22Rv1 (cell line): ENCODE data around the gene SIN3B.

Experiments
- ZFX ChIP-seq: fragments of 450-650 bp; IDR thresholded peaks from 2 replicates; pipeline ENCODE4 v1.6.1; 2017; ENCODE audit warnings: antibody characterized with exemption, borderline replicate concordance
- TF ChIP-seq, protein P1 (sequence below): fragments of 450-650 bp; IDR thresholded peaks from 2 replicates; pipeline ENCODE4 v1.5.1; 2017; ENCODE audit warnings: mild to moderate bottlenecking

DNA sequence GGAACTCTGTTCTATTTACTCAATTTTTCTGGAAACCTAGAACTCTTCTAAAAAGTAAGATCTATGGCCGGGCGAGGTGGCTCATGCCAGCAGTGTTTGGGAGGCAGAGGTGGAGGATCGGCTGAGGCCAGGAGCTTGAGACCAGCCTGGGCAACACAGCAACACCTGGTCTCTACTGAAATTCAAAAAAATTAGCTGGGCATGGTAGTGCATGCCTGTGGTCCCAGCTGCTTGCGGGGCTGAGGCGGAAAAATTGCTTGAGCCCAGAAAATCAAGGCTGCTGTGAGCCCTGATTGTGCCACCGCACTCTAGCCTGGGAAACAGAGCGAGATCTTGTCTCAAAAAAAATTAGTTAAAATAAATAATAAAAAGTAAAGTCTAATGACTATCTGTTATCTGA lies 88.2 kb downstream of the SIN3B start:
- TF ChIP-seq, protein P1, sequence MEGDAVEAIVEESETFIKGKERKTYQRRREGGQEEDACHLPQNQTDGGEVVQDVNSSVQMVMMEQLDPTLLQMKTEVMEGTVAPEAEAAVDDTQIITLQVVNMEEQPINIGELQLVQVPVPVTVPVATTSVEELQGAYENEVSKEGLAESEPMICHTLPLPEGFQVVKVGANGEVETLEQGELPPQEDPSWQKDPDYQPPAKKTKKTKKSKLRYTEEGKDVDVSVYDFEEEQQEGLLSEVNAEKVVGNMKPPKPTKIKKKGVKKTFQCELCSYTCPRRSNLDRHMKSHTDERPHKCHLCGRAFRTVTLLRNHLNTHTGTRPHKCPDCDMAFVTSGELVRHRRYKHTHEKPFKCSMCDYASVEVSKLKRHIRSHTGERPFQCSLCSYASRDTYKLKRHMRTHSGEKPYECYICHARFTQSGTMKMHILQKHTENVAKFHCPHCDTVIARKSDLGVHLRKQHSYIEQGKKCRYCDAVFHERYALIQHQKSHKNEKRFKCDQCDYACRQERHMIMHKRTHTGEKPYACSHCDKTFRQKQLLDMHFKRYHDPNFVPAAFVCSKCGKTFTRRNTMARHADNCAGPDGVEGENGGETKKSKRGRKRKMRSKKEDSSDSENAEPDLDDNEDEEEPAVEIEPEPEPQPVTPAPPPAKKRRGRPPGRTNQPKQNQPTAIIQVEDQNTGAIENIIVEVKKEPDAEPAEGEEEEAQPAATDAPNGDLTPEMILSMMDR, result no peak
- TF ChIP-seq ZFX, result no peak
